B cell (primary cell): ENCODE results near the gene NRG2.

Experiments
- EZH2 ChIP-seq: IDR thresholded peaks from 2 replicates; pipeline ENCODE4 v1.6.1; 2012; ENCODE audit warnings: borderline replicate concordance, low read depth, mild to moderate bottlenecking, moderate library complexity, low read length; ENCODE audit not compliant: insufficient read depth, poor library complexity, severe bottlenecking
- TF ChIP-seq, protein P1 (sequence below): fragments of 200-600 bp; IDR thresholded peaks from one replicate; pipeline ENCODE4 v1.8.0; 2022; ENCODE audit warnings: antibody characterized with exemption, mild to moderate bottlenecking

GRCh38 chr5:139799359-139799758, 243.7 kb downstream of the NRG2 start:
- TF ChIP-seq, protein P1, sequence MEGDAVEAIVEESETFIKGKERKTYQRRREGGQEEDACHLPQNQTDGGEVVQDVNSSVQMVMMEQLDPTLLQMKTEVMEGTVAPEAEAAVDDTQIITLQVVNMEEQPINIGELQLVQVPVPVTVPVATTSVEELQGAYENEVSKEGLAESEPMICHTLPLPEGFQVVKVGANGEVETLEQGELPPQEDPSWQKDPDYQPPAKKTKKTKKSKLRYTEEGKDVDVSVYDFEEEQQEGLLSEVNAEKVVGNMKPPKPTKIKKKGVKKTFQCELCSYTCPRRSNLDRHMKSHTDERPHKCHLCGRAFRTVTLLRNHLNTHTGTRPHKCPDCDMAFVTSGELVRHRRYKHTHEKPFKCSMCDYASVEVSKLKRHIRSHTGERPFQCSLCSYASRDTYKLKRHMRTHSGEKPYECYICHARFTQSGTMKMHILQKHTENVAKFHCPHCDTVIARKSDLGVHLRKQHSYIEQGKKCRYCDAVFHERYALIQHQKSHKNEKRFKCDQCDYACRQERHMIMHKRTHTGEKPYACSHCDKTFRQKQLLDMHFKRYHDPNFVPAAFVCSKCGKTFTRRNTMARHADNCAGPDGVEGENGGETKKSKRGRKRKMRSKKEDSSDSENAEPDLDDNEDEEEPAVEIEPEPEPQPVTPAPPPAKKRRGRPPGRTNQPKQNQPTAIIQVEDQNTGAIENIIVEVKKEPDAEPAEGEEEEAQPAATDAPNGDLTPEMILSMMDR: no peak
- no peak for TF ChIP-seq EZH2
